Measurements from ENCODE around the gene VRK3.

DNA sequence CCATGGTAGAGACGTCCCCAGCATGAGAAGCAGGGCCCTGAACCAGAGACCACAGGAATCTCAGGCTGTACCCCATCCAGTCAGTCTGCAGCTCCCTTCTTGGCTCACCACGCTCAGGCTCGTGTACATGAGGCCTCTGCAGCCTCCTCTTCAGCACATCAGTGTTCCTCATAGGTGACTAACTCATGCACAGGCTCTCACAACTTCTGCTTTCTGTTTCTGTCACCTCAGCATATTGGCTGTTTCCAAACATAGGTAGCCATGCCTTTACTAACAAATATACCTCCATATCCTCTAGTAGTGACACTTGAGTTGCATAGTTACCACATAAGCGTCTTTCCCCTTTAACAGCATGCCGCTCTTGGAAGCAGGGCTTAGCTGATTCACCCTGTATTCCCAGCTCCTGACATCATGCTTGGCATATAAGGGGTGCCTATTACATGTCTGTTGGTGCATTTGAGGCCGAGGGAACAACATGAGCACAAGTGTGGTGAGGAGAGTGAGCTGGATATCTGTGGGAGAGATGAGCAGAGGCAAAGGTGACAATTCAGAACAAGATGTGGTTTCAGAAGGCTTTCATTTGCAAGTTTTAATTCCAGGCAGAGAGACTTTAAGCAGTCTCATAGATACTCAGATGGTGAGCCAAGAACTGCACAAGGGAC, 17.3 kb upstream of the VRK3 start:
- TF ChIP-seq CEBPB (IDR thresholded peaks at IDR 0.05; ENCODE audit: low read depth, low read length) (no peak), SMC3 (IDR thresholded peaks at IDR 0.05; ENCODE audit: low read depth, low read length) (no peak), POLR2A (IDR thresholded peaks at IDR 0.05; ENCODE audit: low read depth, low read length) (no peak), FOS (IDR thresholded peaks at IDR 0.05; ENCODE audit: low read depth, low read length) (no peak), MAFK (IDR thresholded peaks at IDR 0.05; ENCODE audit: low read depth, low read length) (peak; percentile 68), RAD21 (IDR thresholded peaks at IDR 0.05; ENCODE audit: low read length) (no peak)
- TF ChIP-seq, protein P1, sequence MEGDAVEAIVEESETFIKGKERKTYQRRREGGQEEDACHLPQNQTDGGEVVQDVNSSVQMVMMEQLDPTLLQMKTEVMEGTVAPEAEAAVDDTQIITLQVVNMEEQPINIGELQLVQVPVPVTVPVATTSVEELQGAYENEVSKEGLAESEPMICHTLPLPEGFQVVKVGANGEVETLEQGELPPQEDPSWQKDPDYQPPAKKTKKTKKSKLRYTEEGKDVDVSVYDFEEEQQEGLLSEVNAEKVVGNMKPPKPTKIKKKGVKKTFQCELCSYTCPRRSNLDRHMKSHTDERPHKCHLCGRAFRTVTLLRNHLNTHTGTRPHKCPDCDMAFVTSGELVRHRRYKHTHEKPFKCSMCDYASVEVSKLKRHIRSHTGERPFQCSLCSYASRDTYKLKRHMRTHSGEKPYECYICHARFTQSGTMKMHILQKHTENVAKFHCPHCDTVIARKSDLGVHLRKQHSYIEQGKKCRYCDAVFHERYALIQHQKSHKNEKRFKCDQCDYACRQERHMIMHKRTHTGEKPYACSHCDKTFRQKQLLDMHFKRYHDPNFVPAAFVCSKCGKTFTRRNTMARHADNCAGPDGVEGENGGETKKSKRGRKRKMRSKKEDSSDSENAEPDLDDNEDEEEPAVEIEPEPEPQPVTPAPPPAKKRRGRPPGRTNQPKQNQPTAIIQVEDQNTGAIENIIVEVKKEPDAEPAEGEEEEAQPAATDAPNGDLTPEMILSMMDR (conservative IDR thresholded peaks at IDR 0.05; ENCODE audit: low read depth, low read length) = no peak
- TF ChIP-seq, protein P2, sequence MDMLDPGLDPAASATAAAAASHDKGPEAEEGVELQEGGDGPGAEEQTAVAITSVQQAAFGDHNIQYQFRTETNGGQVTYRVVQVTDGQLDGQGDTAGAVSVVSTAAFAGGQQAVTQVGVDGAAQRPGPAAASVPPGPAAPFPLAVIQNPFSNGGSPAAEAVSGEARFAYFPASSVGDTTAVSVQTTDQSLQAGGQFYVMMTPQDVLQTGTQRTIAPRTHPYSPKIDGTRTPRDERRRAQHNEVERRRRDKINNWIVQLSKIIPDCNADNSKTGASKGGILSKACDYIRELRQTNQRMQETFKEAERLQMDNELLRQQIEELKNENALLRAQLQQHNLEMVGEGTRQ (IDR thresholded peaks at IDR 0.05; ENCODE audit: low read depth, low read length) = no peak
- TF ChIP-seq, protein P3, sequence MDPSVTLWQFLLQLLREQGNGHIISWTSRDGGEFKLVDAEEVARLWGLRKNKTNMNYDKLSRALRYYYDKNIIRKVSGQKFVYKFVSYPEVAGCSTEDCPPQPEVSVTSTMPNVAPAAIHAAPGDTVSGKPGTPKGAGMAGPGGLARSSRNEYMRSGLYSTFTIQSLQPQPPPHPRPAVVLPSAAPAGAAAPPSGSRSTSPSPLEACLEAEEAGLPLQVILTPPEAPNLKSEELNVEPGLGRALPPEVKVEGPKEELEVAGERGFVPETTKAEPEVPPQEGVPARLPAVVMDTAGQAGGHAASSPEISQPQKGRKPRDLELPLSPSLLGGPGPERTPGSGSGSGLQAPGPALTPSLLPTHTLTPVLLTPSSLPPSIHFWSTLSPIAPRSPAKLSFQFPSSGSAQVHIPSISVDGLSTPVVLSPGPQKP (IDR thresholded peaks at IDR 0.05; ENCODE audit: borderline replicate concordance, low read depth, low read length) = no peak

All from IMR-90 (cell line).